Liver (tissue), 3 donors: Measurements from ENCODE around the gene OPN5.

Experiments used
- ATF3 ChIP-seq: IDR thresholded peaks from 2 replicates; pipeline ENCODE4 v1.6.1; 2016; ENCODE audit warnings: antibody characterized with exemption
- CTCF ChIP-seq: fragments of 150-350 bp; IDR thresholded peaks from 2 replicates; pipeline ENCODE4 v1.5.1; 2017; ENCODE audit warnings: improper control_type of control experiment, low read depth, low read length; ENCODE audit not compliant: missing input control
- EGR1 ChIP-seq, 2 donors: IDR thresholded peaks; 2 replicates each; pipeline ENCODE4 v1.6.1; 2016 to 2018; ENCODE audit warnings: antibody characterized with exemption in 2 of 2, low read depth in 2 of 2
- FOXA2 ChIP-seq: IDR thresholded peaks from 2 replicates; pipeline ENCODE4 v1.6.1; 2016; ENCODE audit warnings: antibody characterized with exemption
- GABPA ChIP-seq, 2 donors: IDR thresholded peaks in 1 of 2; conservative IDR thresholded peaks in 1 of 2; 2 replicates each; pipeline ENCODE4 v1.6.1; 2016; ENCODE audit warnings: antibody characterized with exemption in 2 of 2, mild to moderate bottlenecking in 1 of 2, moderate library complexity in 1 of 2
- JUND ChIP-seq, 2 donors: IDR thresholded peaks; 2 replicates each; pipeline ENCODE4 v1.6.1; 2016; ENCODE audit warnings: antibody characterized with exemption in 2 of 2
- RAD21 ChIP-seq, 2 donors: IDR thresholded peaks; 2 replicates each; pipeline ENCODE4 v1.6.1; 2016; ENCODE audit warnings: antibody characterized with exemption in 2 of 2, mild to moderate bottlenecking in 2 of 2
- REST ChIP-seq: IDR thresholded peaks from 2 replicates; pipeline ENCODE4 v1.6.1; 2016; ENCODE audit warnings: antibody characterized with exemption, mild to moderate bottlenecking
- RXRA ChIP-seq, 2 donors: IDR thresholded peaks; 2 replicates each; pipeline ENCODE4 v1.6.1; 2017 to 2018; ENCODE audit warnings: antibody characterized with exemption in 2 of 2, mild to moderate bottlenecking in 1 of 2
- SP1 ChIP-seq: IDR thresholded peaks from 2 replicates; pipeline ENCODE4 v1.6.1; 2018; ENCODE audit warnings: antibody characterized with exemption, mild to moderate bottlenecking
- TAF1 ChIP-seq: conservative IDR thresholded peaks from 2 replicates; pipeline ENCODE4 v1.6.1; 2016; ENCODE audit warnings: antibody characterized with exemption, mild to moderate bottlenecking
- YY1 ChIP-seq: IDR thresholded peaks from 2 replicates; pipeline ENCODE4 v1.6.1; 2016; ENCODE audit warnings: antibody characterized with exemption, mild to moderate bottlenecking
- TF ChIP-seq, protein P1 (sequence below): IDR thresholded peaks from 2 replicates; pipeline ENCODE4 v1.6.1; 2016; ENCODE audit warnings: antibody characterized with exemption
- TF ChIP-seq, protein P2 (sequence below): IDR thresholded peaks from 2 replicates; pipeline ENCODE4 v1.6.1; 2016; ENCODE audit warnings: antibody characterized with exemption
- donor health status: healthy.
- donor health status: healthy.

DNA sequence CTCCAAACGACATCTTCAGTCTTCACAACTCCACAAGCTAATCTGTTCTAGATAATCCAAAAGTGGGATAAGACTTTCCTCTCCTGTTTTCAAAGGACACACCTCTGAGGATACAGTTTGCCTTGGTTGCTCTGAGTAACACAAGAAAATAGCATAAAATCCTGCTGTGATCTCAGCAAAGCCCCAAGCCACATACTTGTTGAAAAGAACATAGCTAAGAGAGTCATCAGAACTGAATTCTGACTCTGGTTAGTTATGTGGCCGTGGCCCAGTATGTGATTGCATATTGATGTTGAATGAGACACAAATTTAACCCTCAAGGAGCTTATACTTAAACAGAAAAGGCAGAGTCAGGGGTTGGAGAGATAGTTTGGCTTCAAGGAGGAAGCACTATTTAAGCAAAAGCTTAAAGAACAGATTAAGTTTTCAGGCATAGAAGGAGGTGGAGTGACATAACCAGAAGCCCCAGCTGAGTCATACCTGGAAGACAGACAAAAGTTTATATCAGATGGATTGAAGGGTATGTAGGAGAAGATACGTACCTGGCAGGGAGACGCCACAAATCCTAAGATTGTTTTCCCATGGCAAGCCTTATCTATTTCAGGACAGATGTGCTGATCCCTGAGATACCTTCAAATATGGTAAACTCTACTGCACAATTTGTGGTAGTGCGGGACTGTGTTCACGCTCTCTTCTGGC, 41.2 kb downstream of the OPN5 start:
- TF ChIP-seq CTCF: no peak
- TF ChIP-seq YY1: no peak
- TF ChIP-seq JUND (IDR thresholded peaks at IDR 0.05): no peak
- no peak for TF ChIP-seq TAF1
- TF ChIP-seq RXRA (IDR thresholded peaks at IDR 0.05): no peak
- TF ChIP-seq, protein P1, sequence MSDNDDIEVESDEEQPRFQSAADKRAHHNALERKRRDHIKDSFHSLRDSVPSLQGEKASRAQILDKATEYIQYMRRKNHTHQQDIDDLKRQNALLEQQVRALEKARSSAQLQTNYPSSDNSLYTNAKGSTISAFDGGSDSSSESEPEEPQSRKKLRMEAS: no peak
- TF ChIP-seq, protein P2, sequence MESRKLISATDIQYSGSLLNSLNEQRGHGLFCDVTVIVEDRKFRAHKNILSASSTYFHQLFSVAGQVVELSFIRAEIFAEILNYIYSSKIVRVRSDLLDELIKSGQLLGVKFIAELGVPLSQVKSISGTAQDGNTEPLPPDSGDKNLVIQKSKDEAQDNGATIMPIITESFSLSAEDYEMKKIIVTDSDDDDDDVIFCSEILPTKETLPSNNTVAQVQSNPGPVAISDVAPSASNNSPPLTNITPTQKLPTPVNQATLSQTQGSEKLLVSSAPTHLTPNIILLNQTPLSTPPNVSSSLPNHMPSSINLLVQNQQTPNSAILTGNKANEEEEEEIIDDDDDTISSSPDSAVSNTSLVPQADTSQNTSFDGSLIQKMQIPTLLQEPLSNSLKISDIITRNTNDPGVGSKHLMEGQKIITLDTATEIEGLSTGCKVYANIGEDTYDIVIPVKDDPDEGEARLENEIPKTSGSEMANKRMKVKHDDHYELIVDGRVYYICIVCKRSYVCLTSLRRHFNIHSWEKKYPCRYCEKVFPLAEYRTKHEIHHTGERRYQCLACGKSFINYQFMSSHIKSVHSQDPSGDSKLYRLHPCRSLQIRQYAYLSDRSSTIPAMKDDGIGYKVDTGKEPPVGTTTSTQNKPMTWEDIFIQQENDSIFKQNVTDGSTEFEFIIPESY: no peak
- no peak for TF ChIP-seq GABPA (IDR thresholded peaks at IDR 0.05 in 1 of 2, conservative IDR thresholded peaks at IDR 0.05 in 1 of 2)
- TF ChIP-seq EGR1 (IDR thresholded peaks at IDR 0.05; ENCODE audit: low read depth in 2 of 2): no peak
- no peak for TF ChIP-seq ATF3
- TF ChIP-seq REST: no peak
- TF ChIP-seq SP1: no peak
- TF ChIP-seq RAD21 (IDR thresholded peaks at IDR 0.05): no peak
- no peak for TF ChIP-seq FOXA2
